ENCODE results near the gene MAF. TPM values are rescaled to one million over a fixed set of nuclear protein-coding genes. Genes with fewer than 3 reads are reported as not detected.

The MAF gene
- total RNA-seq, 6 experiments from 2014 or later: not detected

- no peaks in the 10 kb centered on the region for H3K4me1 Mint-ChIP-seq (ENCODE audit: low read depth)
- no peak overlapping the region for H3K27ac Mint-ChIP-seq
- H3K27me3 Mint-ChIP-seq (ENCODE audit: insufficient read depth): no peaks in the 10 kb centered on the region; the same call in 1 of the 2 replicates
- TF ChIP-seq CTCF (IDR thresholded peaks at IDR 0.05): no peak
- H3K9me3 Mint-ChIP-seq: peaks cover 52% of the 10 kb centered on the region
- H3K36me3 Mint-ChIP-seq (ENCODE audit: low read depth): no peaks in the 10 kb centered on the region
- no peak overlapping the region for H3K4me3 Mint-ChIP-seq
- DNase-seq: no peak
These were observed 25.2 kb upstream of the MAF start for GRCh38 chr16:79625738-79626137.

GRCh38 chr16:79623824-79624223 is 23.3 kb upstream of the MAF start:
- no peaks in the 10 kb centered on the region; the same call in 1 of the 2 replicates for H3K27me3 Mint-ChIP-seq (ENCODE audit: insufficient read depth)

GRCh38 chr16:79623062-79623461 is 22.5 kb upstream of the MAF start:
- H3K4me3 Mint-ChIP-seq: no peak overlapping the region
- no peaks in the 10 kb centered on the region for H3K4me1 Mint-ChIP-seq (ENCODE audit: low read depth)
- H3K9me3 Mint-ChIP-seq: peaks cover 35% of the 10 kb centered on the region
- no peak for TF ChIP-seq CTCF (IDR thresholded peaks at IDR 0.05)
- no peaks in the 10 kb centered on the region for H3K36me3 Mint-ChIP-seq (ENCODE audit: low read depth)
- H3K27me3 Mint-ChIP-seq (ENCODE audit: insufficient read depth): no peaks in the 10 kb centered on the region
- no peak for DNase-seq
- no peak overlapping the region for H3K27ac Mint-ChIP-seq

More at GRCh38 chr16:79623824-79624223, 23.3 kb upstream of the MAF start:
- Mint-ChIP-seq H3K27ac (no peak overlapping the region), H3K36me3 (ENCODE audit: low read depth) (no peaks in the 10 kb centered on the region), H3K9me3 (peaks cover 43% of the 10 kb centered on the region), H3K4me3 (no peak overlapping the region), H3K4me1 (ENCODE audit: low read depth) (no peaks in the 10 kb centered on the region)
- no peak for DNase-seq
- no peak for TF ChIP-seq CTCF (IDR thresholded peaks at IDR 0.05)

- TF ChIP-seq CTCF (IDR thresholded peaks at IDR 0.05): no peak
- no peak for DNase-seq
- Mint-ChIP-seq H3K4me3 (no peak overlapping the region), H3K27ac (no peak overlapping the region), H3K4me1 (ENCODE audit: low read depth) (no peaks in the 10 kb centered on the region), H3K36me3 (ENCODE audit: low read depth) (no peaks in the 10 kb centered on the region), H3K9me3 (peaks cover 31% of the 10 kb centered on the region), H3K27me3 (ENCODE audit: insufficient read depth) (no peaks in the 10 kb centered on the region)
These were observed 20.5 kb upstream of the MAF start for GRCh38 chr16:79621027-79621426.

GRCh38 chr16:79618692-79619050 is 18.1 kb upstream of the MAF start:
- H3K9me3 Mint-ChIP-seq: peaks cover 20% of the 10 kb centered on the region

More at GRCh38 chr16:79618692-79619050, 18.1 kb upstream of the MAF start:
- Mint-ChIP-seq H3K4me1 (ENCODE audit: low read depth) (no peaks in the 10 kb centered on the region), H3K4me3 (no peak overlapping the region), H3K27me3 (ENCODE audit: insufficient read depth) (no peaks in the 10 kb centered on the region), H3K27ac (no peak overlapping the region), H3K36me3 (ENCODE audit: low read depth) (no peaks in the 10 kb centered on the region)
- no peak for TF ChIP-seq CTCF (IDR thresholded peaks at IDR 0.05)
- no peak for DNase-seq
